H1 (cell line): ENCODE data around the gene ATP13A3.

ENCODE experiments used
- CTCF ChIP-seq, 3 experiments: IDR thresholded peaks; 1 replicate in 2 of 3; 2 replicates in 1 of 3; pipeline versions ENCODE4 v1.5.1 to v1.6.1; 2011; ENCODE audit warnings: low read length in 3 of 3, mild to moderate bottlenecking in 3 of 3, inconsistent platforms in 2 of 3, low read depth in 1 of 3, moderate library complexity in 1 of 3; ENCODE audit not compliant: insufficient read depth in 1 of 3; ENCODE audit errors: control extremely low read depth in 1 of 3
- EP300 ChIP-seq, 2 experiments: IDR thresholded peaks; 1 replicate in 1 of 2; 2 replicates in 1 of 2; pipeline ENCODE4 v1.6.1; 2011 to 2012; ENCODE audit warnings: low read depth in 2 of 2, low read length in 2 of 2, mild to moderate bottlenecking in 2 of 2, borderline replicate concordance in 1 of 2, inconsistent platforms in 1 of 2, moderate library complexity in 1 of 2
- EZH2 ChIP-seq: fragments of 200-600 bp; sonication (generic); IDR thresholded peaks from 2 replicates; pipeline ENCODE4 v1.7.1; 2012; ENCODE audit warnings: low read depth, mild to moderate bottlenecking, moderate library complexity, low read length, inconsistent platforms; ENCODE audit not compliant: severe bottlenecking
- HDAC6 ChIP-seq: IDR thresholded peaks from one replicate; pipeline ENCODE4 v1.7.1; 2012; ENCODE audit warnings: low read depth, mild to moderate bottlenecking, inconsistent platforms, low read length, moderate library complexity
- MAX ChIP-seq: IDR thresholded peaks from 2 replicates; pipeline ENCODE4 v1.6.1; 2012; ENCODE audit warnings: inconsistent platforms
- POLR2A ChIP-seq, 2 experiments: IDR thresholded peaks; 1 replicate in 1 of 2; 2 replicates in 1 of 2; pipeline ENCODE4 v1.6.1; 2011; ENCODE audit warnings: low read depth in 2 of 2, low read length in 2 of 2, mild to moderate bottlenecking in 2 of 2; ENCODE audit errors: control extremely low read depth in 1 of 2
- POLR2AphosphoS5 ChIP-seq: IDR thresholded peaks from 2 replicates; pipeline ENCODE4 v1.6.1; 2011; ENCODE audit warnings: low read depth, low read length
- RFX5 ChIP-seq: IDR thresholded peaks from 2 replicates; pipeline ENCODE4 v1.6.1; 2011; ENCODE audit warnings: low read depth, low read length, improper control_type of control experiment, borderline replicate concordance

- TF ChIP-seq CTCF (IDR thresholded peaks at IDR 0.05; ENCODE audit: control extremely low read depth in 1 of 3, insufficient read depth in 1 of 3, low read depth in 1 of 3, low read length in 3 of 3) (no peak), EZH2 (no peak), MAX (no peak), POLR2A (IDR thresholded peaks at IDR 0.05; ENCODE audit: control extremely low read depth in 1 of 2, low read depth in 2 of 2, low read length in 2 of 2) (no peak), EP300 (IDR thresholded peaks at IDR 0.05; ENCODE audit: borderline replicate concordance in 1 of 2, low read depth in 2 of 2, low read length in 2 of 2) (no peak), RFX5 (no peak), HDAC6 (no peak), POLR2AphosphoS5 (no peak)
Measured at GRCh38 chr3:194483850-194484249, 3.0 kb downstream of the ATP13A3 start.
